HCT116 (cell line): ENCODE measurements around the gene PLPPR3. TPM values are rescaled to one million over a fixed set of nuclear protein-coding genes. Genes with fewer than 3 reads are reported as not detected.
A peak's percentile ranks its signal among the peaks of the same experiment; 100 is the strongest.

Experiments used
- ATAC-seq: fragments of 200-7000 bp; cut with Tn5 transposase; 2 replicates; pipeline ENCODE4 v1.9.1; 2020; ENCODE audit warnings: mild to moderate bottlenecking, moderate library complexity
- BruUV-seq: library from RNA; stranded (reverse); fragments of 400-500 nt; replicated peaks from 2 replicates; lab custom pipeline; 2021; lab: Mats Ljungman, UMichigan
- CTCF ChIA-PET: fragments of 300-600 bp; sonication (Branson Sonifier 250); formaldehyde crosslinking; loops from one replicate; lab custom pipeline; 2021; ENCODE audit warnings: antibody characterized with exemption; lab: Charles Lee
- POLR2A ChIA-PET: fragments of 300-600, 350-600 bp; sonication (Branson Sonifier 250); formaldehyde crosslinking; loops from one replicate; lab custom pipeline; 2021; ENCODE audit warnings: antibody characterized with exemption; lab: Charles Lee
- RAD21 ChIA-PET, 2 experiments: fragments of 300-600 bp; sonication (Branson Sonifier 250); formaldehyde crosslinking; loops; one replicate each; lab custom pipeline; 2023; ENCODE audit warnings: low total read pairs in 2 of 2; ENCODE audit not compliant: uncharacterized antibody in 2 of 2, unreplicated experiment in 2 of 2, low non-redundant PET in 1 of 2; lab: Charles Lee
- DNase-seq: peaks from one replicate; pipeline ENCODE4 v3.0.0-alpha.2; 2010; ENCODE audit warnings: low read depth, low spot score
- H2AFZ ChIP-seq: fragments of 200-600 bp; shearing (Covaris generic), sonication (generic); 2 replicates; pipeline ENCODE4 v1.6.1; 2017; ENCODE audit warnings: low read depth, mixed run types, mixed read lengths, antibody characterized with exemption, low read length; ENCODE audit not compliant: poor library complexity, severe bottlenecking
- H3K27ac ChIP-seq: 2 replicates; pipeline ENCODE4 v1.5.1; 2012; ENCODE audit warnings: low read depth, low read length
- H3K27me3 ChIP-seq: fragments of 200-600 bp; sonication (generic); 2 replicates; pipeline ENCODE4 v1.6.1; 2016; ENCODE audit warnings: mixed run types, low read length, mixed read lengths; ENCODE audit not compliant: insufficient read depth
- H3K36me3 ChIP-seq, 2 experiments: fragments of 200-500 bp in 1 of 2; fragments of 200-600 bp in 1 of 2; sonication (Bioruptor generic) in 1 of 2; sonication (generic) in 1 of 2; 2 replicates each; pipeline versions ENCODE4 v1.5.1 to v1.6.1; 2014 to 2016; ENCODE audit warnings: low read length in 2 of 2, inconsistent platforms in 1 of 2, mixed read lengths in 1 of 2, mixed run types in 1 of 2; ENCODE audit not compliant: insufficient read depth in 2 of 2, control insufficient read depth in 1 of 2
- H3K4me1 ChIP-seq, 2 experiments: fragments of 200-600 bp in 1 of 2; sonication (generic) in 1 of 2; 2 replicates each; pipeline versions ENCODE4 v1.5.1 to v1.6.1; 2012 to 2017; ENCODE audit warnings: low read length in 2 of 2, inconsistent platforms in 1 of 2, mild to moderate bottlenecking in 1 of 2, mixed read lengths in 1 of 2, mixed run types in 1 of 2, moderate library complexity in 1 of 2; ENCODE audit not compliant: insufficient read depth in 2 of 2, control insufficient read depth in 1 of 2
- H3K4me2 ChIP-seq: fragments of 200-600 bp; sonication (generic); 2 replicates; pipeline ENCODE4 v1.6.1; 2017; ENCODE audit warnings: mixed run types, low read length, mixed read lengths
- H3K4me3 ChIP-seq, 2 experiments: fragments of 200-600 bp in 1 of 2; sonication (generic) in 1 of 2; replicated peaks in 1 of 2; 2 replicates each; pipeline ENCODE4 v1.5.1; 2011 to 2016; ENCODE audit warnings: low read length in 2 of 2, control low read depth in 1 of 2, low read depth in 1 of 2, mild to moderate bottlenecking in 1 of 2, mixed read lengths in 1 of 2, mixed run types in 1 of 2
- H3K79me2 ChIP-seq: fragments of 200-600 bp; sonication (generic); 2 replicates; pipeline ENCODE4 v1.6.1; 2017; ENCODE audit warnings: mild to moderate bottlenecking, mixed run types, low read length, moderate library complexity, mixed read lengths; ENCODE audit not compliant: insufficient read depth
- H3K9ac ChIP-seq: fragments of 200-600 bp; sonication (generic); 2 replicates; pipeline ENCODE4 v1.6.1; 2016; ENCODE audit warnings: low read length, mixed read lengths
- H3K9me2 ChIP-seq: fragments of 200-600 bp; sonication (generic), shearing (Covaris generic); 2 replicates; pipeline ENCODE4 v1.6.1; 2017; ENCODE audit warnings: mixed run types, mild to moderate bottlenecking, moderate library complexity; ENCODE audit not compliant: insufficient read depth
- H3K9me3 ChIP-seq, 2 experiments: fragments of 200-500 bp in 1 of 2; fragments of 200-600 bp in 1 of 2; sonication (Bioruptor generic) in 1 of 2; sonication (generic) in 1 of 2; 2 replicates each; pipeline ENCODE4 v1.6.1; 2014 to 2017; ENCODE audit warnings: low read length in 2 of 2, mixed read lengths in 2 of 2, inconsistent platforms in 1 of 2, low read depth in 1 of 2, mild to moderate bottlenecking in 1 of 2, mixed run types in 1 of 2, moderate library complexity in 1 of 2; ENCODE audit not compliant: control insufficient read depth in 1 of 2, insufficient read depth in 1 of 2
- H4K20me1 ChIP-seq: fragments of 200-600 bp; sonication (generic), shearing (Covaris generic); 2 replicates; pipeline ENCODE4 v1.6.1; 2017; ENCODE audit warnings: mixed run types, mild to moderate bottlenecking, moderate library complexity; ENCODE audit not compliant: insufficient read depth
- EGR1 ChIP-seq: IDR thresholded peaks from 2 replicates; pipeline ENCODE4 v1.6.1; 2012; ENCODE audit warnings: low read depth
- ELF1 ChIP-seq: IDR thresholded peaks from 2 replicates; pipeline ENCODE4 v1.6.1; 2012; ENCODE audit warnings: low read depth, borderline replicate concordance
- EZH2 ChIP-seq: fragments of 200-600 bp; sonication (generic); IDR thresholded peaks from 2 replicates; pipeline ENCODE4 v1.6.1; 2017; ENCODE audit warnings: antibody characterized with exemption, mixed run types
- RAD21 ChIP-seq: IDR thresholded peaks from 2 replicates; pipeline ENCODE4 v1.6.1; 2012; ENCODE audit warnings: low read depth, mild to moderate bottlenecking
- YY1 ChIP-seq: IDR thresholded peaks from 2 replicates; pipeline ENCODE4 v1.6.1; 2011; ENCODE audit warnings: low read length, low read depth, moderate library complexity, mild to moderate bottlenecking; ENCODE audit not compliant: insufficient replicate concordance; ENCODE audit errors: extremely low read depth
- ZNF274 ChIP-seq: fragments of 200-500 bp; sonication (Bioruptor generic); IDR thresholded peaks from 2 replicates; pipeline ENCODE4 v1.6.1; 2014; ENCODE audit warnings: mild to moderate bottlenecking, low read depth, low read length, inconsistent platforms
- intact Hi-C: fragments of 100-400 bp; cut with micrococcal nuclease; formaldehyde crosslinking; loops from 2 replicates; pipeline ENCODE4 v1.10.0; 2022
- total RNA-seq: library from RNA; stranded (reverse); gene quantifications from one replicate; pipeline ENCODE4 v1.2.1, GENCODE V29; 2021; ENCODE audit not compliant: unreplicated experiment
- TF ChIP-seq, protein P1 (sequence below): IDR thresholded peaks from 2 replicates; pipeline ENCODE4 v1.6.1; 2012; ENCODE audit warnings: low read depth
- TF ChIP-seq, protein P2 (sequence below), 3 experiments: fragments of 200-600 bp in 1 of 3; sonication (generic) in 1 of 3; IDR thresholded peaks in 2 of 3; conservative IDR thresholded peaks in 1 of 3; 2 replicates each; pipeline ENCODE4 v1.5.1; 2012 to 2017; ENCODE audit warnings: low read depth in 2 of 3, low read length in 2 of 3, antibody characterized with exemption in 1 of 3, borderline replicate concordance in 1 of 3, control low read depth in 1 of 3, mild to moderate bottlenecking in 1 of 3, mixed read lengths in 1 of 3, mixed run types in 1 of 3, moderate library complexity in 1 of 3; ENCODE audit not compliant: insufficient read depth in 1 of 3

Gene PLPPR3
- total RNA-seq, 1 experiment from 2014 or later = 0.27 TPM

GRCh38 chr19:784541-784940 is 37.2 kb downstream of the PLPPR3 start:
- no peaks in the 10 kb centered on the region for H3K27me3 ChIP-seq
- H3K36me3 ChIP-seq = no peaks in the 10 kb centered on the region
- H4K20me1 ChIP-seq = no peaks in the 10 kb centered on the region
- H3K4me2 ChIP-seq = peak overlapping the region; percentile 65
- peak; percentile 61 for ATAC-seq
- H3K4me3 ChIP-seq = peak overlapping the region in 1 of 2 experiments; percentile 20; a peak in 1 of 4 replicates
- H2AFZ ChIP-seq = no peak overlapping the region
- H3K9me2 ChIP-seq = no peaks in the 10 kb centered on the region
- TF ChIP-seq ELF1 (no peak), EZH2 (no peak), RAD21 (no peak), YY1 (no peak), ZNF274 (no peak), EGR1 (no peak)
- TF ChIP-seq, protein P1, sequence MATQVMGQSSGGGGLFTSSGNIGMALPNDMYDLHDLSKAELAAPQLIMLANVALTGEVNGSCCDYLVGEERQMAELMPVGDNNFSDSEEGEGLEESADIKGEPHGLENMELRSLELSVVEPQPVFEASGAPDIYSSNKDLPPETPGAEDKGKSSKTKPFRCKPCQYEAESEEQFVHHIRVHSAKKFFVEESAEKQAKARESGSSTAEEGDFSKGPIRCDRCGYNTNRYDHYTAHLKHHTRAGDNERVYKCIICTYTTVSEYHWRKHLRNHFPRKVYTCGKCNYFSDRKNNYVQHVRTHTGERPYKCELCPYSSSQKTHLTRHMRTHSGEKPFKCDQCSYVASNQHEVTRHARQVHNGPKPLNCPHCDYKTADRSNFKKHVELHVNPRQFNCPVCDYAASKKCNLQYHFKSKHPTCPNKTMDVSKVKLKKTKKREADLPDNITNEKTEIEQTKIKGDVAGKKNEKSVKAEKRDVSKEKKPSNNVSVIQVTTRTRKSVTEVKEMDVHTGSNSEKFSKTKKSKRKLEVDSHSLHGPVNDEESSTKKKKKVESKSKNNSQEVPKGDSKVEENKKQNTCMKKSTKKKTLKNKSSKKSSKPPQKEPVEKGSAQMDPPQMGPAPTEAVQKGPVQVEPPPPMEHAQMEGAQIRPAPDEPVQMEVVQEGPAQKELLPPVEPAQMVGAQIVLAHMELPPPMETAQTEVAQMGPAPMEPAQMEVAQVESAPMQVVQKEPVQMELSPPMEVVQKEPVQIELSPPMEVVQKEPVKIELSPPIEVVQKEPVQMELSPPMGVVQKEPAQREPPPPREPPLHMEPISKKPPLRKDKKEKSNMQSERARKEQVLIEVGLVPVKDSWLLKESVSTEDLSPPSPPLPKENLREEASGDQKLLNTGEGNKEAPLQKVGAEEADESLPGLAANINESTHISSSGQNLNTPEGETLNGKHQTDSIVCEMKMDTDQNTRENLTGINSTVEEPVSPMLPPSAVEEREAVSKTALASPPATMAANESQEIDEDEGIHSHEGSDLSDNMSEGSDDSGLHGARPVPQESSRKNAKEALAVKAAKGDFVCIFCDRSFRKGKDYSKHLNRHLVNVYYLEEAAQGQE = no peak
- TF ChIP-seq, protein P2, sequence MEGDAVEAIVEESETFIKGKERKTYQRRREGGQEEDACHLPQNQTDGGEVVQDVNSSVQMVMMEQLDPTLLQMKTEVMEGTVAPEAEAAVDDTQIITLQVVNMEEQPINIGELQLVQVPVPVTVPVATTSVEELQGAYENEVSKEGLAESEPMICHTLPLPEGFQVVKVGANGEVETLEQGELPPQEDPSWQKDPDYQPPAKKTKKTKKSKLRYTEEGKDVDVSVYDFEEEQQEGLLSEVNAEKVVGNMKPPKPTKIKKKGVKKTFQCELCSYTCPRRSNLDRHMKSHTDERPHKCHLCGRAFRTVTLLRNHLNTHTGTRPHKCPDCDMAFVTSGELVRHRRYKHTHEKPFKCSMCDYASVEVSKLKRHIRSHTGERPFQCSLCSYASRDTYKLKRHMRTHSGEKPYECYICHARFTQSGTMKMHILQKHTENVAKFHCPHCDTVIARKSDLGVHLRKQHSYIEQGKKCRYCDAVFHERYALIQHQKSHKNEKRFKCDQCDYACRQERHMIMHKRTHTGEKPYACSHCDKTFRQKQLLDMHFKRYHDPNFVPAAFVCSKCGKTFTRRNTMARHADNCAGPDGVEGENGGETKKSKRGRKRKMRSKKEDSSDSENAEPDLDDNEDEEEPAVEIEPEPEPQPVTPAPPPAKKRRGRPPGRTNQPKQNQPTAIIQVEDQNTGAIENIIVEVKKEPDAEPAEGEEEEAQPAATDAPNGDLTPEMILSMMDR (IDR thresholded peaks at IDR 0.05 in 2 of 3, conservative IDR thresholded peaks at IDR 0.05 in 1 of 3; ENCODE audit: borderline replicate concordance in 1 of 3, insufficient read depth in 1 of 3, low read depth in 2 of 3, low read length in 2 of 3) = 0 out of 6 replicates have a peak, but pooled peaks of 1 of the 3 experiments have one; percentile 7
- TF ChIP-seq, all 23 proteins: peak for 1
- Histone ChIP-seq H3K4me1 (peaks cover 30 to 34% of the 10 kb centered on the region in 2 experiments), H3K79me2 (no peaks in the 10 kb centered on the region), H3K9ac (peak overlapping the region; percentile 30; the same call in 1 of the 2 replicates), H3K9me3 (no peaks in the 10 kb centered on the region), H3K27ac (peak overlapping the region; percentile 18; the same call in 1 of the 2 replicates)
- CTCF ChIA-PET = no interaction called here
- intact Hi-C loops = no loop called here
- POLR2A ChIA-PET = interaction anchor here (0.7 kb wide), 1 partner anchor 12 kb away, joined by 3 read pairs; no protein-coding TSS in a partner anchor
- DNase-seq = no peak
- BruUV-seq = no TSS peak
- RAD21 ChIA-PET = no interaction called here
